Activated CD8-positive, alpha-beta memory T cell treated with anti-CD3 and anti-CD28 coated beads for 1 hour (primary cell): Measurements from ENCODE around the gene HIVEP1.

Experiments used
- DNase-seq, 2 donors: peaks; one replicate each; pipeline ENCODE4 v3.0.0-alpha.2; 2020; ENCODE audit warnings: low read depth in 1 of 2; ENCODE audit errors: extremely low read depth in 1 of 2

The HIVEP1 gene

DNA sequence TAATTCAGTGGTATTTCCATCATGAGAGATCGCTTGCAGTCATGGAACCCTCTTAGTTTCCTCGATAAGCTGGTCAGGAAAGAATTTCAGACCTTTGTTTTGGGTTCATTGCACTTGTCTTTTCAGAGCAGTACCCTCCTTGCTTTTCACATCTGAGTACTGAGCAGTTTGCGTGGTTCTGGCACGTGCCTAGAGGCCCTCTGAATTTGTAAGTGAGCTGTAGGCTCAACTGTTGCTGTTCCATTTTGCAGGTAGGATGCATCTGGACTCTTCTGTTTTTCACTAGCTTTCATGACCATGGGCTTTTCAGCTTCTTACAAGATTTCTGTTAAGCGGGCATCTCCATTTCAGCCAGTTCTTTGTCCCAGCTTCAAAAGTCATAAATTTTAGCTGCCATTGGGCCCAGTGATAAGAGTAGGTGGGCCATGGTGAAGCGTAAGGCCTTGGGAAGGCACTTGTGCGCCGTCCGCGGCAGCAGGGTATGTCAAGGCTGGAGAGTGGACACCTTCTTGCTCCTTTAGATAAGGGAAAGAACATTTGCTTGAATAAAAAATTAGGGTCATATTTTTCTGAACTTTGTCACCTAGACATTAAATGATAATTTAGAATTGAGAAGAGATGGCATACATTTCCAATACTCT is 35.8 kb downstream of the HIVEP1 start:
- DNase-seq, result no peak

DNA sequence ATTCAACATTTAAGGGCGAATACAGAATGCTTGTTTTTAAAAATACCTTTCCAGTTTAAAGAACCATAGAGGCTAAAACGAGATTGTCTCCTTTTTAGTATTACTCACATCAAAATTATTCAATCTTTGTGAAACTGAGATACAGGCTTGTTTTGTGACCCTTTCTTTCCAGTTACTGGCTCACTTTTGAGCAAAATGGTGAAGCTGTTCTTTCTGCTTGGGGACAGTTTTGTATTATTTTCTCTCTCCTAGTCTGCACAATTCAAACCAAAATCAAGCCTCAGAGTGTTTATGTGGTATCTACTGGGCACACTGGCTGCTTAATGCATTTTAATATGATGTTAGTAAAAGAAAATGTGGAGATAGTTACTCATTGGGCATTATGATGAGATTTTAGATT is 36.5 kb downstream of the HIVEP1 start:
- DNase-seq, result no peak

DNA sequence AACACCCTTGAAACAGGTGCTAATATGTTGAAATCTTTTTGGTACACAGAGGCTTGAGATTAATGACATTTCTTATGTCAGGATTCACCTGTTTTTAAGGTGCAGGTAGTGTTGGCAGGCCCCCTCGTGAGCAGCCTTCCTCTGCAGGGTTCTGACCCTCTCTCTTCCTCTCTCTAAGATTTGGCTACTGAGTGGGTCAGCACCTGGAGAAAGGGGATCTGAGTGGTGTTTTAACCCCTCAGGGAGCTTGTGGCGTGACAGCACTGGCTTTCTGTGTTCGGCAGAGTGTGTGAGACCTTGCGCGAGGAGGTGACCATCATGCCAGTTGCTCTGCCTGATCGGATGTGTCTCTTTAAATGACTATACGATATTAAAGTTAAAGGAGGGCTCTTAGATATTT is 37.1 kb downstream of the HIVEP1 start:
- DNase-seq, result no peak

DNA sequence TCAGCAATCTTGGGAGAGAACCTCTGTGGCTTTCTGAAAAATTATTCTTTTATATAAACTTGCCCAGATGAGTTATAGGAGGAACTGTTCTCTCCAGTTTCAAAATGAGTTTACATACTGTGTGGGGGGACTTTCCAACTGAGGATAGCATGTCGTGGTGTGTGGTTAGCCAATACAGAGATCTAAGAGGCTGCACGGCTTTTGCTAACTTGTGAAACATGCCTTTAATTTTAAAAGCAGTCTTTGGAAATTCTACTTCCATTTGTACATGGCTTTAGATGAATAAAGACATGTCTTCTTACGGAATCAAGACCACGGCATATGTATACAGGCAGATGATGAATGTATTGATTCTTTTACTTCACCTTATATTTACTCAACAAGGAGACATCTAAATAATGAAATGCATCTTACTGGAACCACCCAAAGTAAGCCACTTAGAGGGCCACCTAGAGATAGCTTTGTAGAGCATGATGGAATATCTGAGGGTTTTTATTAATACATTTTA is 39.8 kb downstream of the HIVEP1 start:
- DNase-seq, result no peak

DNA sequence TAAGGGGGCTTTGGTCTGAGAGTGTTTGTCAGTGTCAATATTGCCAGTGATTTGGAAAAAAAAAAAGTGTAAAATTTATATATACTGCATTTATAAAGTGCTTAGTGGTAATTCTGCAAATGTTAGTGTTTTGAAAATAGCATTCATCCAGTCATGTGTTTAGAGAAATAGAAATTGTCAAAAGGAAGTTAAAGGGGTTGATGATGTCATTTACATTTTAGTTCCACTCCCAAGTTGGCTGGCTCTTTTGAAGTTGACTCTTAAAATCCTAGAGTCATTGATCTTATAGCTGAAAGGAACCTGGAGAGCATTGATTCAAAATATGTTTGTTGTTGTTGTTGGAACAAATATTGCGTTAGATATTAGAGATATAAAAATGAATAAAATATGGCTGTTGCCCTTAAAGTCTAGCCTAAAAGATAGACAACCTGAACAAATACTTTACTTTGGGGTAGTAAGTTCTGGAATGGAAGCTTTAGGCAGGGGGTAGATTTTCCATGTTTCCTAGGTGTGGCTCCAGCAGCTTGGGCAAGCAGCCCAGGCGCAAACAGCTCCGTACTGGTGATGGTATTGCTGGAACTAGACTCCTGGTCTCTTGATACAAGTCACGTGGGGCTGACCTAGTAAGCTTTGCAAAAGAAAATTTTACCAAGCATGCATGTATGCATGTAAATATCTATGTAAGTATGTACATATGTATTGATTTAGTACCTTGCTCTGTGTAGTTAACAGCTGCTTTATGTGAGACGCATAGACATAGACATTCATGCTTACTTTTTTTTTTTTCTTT is 46.3 kb downstream of the HIVEP1 start:
- DNase-seq, result no peak

DNA sequence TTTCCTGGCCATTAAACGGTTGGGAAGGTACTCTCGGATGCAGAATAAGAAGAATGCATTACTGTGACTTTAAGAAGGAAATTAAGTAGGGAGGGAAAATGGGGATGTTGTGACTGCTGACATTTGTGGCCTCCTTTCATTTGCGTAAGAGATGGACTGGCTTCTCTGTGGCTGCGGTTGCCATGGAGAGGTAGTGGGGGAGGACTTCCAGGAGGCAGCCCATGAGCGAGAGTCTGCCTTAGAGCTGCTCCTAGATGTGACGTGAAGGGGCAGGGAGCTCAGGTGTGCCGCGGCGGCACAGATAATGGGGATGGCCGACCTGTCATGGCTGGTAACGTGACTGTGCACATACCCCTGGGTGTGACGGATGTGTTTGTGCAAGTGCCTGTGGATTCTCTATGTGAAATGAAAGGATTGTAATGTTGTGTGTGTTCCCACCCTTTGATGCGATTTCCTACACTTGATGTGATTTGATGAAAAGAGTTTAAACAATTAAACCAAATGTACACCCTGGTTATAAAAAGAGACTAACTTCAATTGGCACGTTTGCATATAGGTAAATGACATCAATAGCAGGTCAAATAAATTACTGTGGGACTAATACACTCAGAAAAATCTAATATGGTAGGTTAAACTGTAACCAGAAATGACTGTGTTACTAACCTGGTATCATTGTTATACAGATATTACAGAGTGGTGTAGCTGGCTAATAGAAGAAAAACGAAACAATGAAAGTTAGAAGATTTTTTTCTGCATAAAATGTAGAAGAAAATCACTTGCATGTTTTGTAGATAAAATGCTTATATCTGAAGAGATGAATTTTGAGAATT is 48.9 kb downstream of the HIVEP1 start:
- peak; percentile 40 to 63 for DNase-seq

DNA sequence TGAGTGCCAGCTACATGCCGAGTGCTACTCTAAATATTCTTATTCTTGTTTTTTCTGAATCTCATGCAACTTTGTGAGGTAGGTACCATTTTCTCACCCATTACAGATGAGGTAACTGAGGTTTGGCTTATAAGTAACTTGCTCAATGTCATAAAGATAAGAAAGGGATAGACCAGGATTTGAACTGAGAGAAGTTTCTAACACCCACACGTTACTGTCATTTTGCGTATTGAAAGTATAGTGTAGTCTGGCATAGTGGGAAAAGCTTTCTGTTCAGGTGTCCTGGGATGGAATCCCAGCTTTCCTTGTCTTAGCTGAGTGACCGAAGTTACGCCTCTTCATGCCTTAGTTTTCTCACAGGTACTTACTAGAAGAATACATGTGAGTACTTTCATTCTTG is 50.5 kb downstream of the HIVEP1 start:
- no peak for DNase-seq

DNA sequence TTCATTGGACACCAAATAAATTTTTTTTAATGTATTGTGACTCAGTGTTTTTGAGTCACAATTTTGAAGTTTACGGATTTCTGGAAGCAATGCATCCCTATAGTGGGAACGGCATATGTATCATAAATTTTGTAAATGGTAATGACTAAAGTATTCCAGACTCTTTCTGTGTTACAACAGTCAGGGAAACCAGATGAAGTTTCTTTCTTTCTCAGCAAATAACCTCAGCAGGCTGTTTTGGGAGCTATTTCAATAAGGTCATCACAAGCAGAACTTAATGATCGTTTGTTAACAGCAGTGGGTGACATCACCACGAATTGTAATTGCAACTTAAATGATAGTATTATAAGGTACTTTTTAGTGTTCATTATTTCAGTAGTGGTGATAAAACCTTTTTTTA is 52.0 kb downstream of the HIVEP1 start:
- DNase-seq, result no peak

DNA sequence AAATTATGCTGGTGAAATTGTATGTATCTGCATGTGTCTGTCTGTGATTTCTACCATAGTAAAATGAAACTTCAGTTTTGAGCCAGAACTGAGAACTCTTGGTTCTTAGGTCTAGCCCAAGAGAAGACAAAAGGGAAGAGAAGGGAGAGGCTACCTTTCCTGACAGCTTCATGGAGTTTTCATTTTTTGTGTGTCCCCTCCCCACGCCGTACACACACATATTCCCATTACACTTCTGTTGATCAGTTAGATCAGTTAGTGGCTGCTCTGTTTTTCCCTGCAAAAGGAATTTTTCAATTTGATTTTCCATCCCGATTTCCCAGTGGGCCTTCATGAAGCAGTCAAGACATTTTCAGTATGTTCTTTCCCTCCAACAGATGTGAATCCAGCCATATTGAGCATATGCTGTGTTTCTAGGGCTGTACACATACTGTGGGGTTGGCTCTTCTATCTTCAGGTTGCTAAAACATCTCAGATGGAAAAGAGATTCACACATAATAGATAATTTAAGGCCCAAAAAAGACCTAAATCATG is 52.5 kb downstream of the HIVEP1 start:
- DNase-seq, result no peak

DNA sequence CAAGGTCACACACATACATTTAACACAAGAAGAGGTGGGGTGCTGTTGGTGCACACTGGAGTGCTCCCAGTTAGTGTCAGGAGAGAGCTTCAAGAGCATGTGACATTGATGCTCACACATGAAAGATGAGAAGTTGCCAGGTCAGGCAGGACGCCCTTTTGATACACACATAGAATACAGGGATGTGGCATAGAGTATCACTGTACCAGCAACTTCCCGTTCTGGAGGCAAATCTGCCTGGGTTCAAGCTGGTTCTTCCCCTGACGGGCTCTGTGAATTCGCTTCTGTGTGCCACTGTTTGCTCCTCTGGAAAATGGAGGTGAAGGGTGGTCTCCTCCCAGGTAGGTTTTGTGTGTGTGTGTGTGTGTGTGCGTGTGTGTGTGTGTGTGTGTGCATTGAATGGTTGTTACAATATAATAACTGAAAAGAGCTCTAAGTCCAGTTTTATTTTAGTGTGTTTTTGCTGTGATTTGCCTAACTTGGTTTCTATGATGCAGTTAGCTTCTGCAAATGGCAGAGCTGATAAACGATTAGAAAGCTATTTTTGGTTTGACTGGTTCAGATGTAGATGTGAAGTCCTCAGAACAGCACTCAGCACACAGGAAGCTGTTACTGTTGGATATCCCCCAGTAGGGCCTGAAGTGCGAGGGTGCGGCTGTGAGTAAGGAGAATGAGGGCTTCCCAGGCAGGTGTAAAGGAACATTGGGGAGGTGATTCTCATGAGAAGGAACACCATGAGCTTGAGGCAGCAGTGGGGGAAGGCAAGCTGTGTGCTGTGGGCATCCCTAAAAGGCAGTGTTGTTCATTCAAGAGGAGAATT is 53.4 kb downstream of the HIVEP1 start:
- no peak for DNase-seq

DNA sequence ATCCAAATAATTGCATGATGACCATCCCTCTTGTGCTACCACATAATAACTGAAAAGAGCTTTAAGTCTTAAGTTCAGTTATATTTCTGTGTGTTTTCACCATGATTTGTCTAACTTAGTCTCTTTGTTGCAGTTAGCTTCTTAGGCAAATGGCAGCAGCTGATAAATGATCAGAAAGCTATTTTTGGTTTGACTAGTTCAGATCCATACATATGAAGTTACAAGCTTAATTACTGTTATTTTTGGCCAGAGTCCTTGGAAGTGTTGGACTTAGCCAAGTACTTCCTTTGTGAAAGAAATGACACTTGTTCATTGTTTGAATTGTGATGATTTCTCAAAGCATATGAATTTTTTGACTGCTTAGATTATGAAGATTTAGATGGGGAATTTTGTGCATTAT is 54.2 kb downstream of the HIVEP1 start:
- no peak for DNase-seq

DNA sequence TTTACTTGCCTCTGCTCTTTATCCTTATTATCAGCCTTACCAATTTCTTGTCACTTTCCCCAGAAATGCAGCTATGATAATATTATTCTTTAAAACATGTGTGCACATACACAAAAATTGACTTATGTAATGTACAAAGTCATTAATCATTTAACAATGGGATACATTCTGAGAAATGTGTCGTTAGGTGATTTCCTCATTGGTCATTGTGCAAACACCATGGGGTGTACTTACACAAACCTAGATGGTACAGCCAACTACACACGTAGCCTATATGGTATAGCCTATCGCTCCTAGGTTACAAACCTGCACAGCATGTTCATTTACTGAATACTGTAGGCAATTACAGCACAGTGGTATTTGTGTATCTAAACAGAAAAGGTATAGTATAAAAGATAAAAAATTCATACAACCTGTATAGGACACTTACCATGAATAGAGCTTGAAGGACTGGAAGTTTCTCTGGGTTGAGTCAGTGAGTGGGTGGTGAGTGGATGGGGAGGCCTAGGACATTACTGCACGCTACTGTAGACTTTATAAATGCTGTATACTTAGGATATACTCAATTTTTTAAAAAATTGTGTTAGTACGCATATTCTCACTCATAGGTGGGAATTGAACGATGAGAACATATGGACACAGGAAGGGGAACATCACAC is 56.9 kb downstream of the HIVEP1 start:
- no peak for DNase-seq

DNA sequence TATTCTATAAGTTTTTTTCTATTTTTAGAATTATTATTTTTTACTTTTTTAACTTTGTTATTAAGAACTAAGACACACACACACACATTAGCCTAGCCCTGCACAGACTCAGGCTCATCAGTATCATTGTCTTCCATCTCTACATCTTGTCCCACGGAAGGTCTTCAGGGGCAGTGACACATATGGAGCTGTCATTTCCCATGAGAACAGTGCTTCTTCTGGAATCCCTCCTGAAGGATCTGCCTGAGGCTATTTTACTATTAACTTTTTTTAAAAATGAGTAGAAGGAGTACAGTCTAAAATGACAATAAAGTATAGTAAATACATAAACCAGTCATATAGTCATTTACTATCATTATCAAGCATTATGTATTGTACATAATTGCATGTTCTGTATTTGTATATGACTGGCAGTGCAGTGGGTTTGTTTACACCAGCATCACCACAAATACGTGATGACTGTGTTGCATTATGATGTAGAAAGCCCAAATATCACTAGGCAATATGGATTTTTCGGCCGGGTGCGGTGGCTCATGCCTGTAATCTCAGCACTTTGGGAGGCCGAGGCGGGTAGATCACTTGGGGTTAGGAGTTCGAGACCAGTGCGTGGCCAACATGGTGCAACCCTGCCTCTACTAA is 57.9 kb downstream of the HIVEP1 start:
- no peak for DNase-seq

DNA sequence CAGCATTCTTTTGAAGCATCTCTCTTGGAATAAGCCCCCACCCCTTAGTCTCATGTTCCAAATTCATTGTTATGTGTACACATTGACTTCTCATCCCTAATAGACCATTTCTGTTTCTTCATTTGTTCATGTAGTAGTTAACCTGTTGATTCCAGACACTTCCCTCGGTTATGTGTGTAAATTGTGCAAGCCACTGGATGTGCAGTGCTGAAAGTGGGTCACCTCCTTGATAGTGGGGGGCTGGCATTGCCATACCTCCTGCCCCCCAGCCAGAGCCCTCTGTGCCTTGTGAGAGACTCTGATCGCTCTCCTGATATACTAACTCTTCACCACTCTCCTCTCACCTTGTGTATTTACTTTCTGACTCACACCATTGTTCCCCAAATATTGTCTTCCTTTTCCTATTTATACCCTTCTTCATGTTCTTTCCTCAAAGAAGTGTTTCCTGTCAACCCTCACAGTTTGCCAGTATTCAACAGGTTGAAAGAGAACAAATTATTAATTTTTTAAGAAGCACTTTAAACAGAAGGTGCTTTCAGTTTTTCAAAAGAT is 59.0 kb downstream of the HIVEP1 start:
- DNase-seq, result no peak

DNA sequence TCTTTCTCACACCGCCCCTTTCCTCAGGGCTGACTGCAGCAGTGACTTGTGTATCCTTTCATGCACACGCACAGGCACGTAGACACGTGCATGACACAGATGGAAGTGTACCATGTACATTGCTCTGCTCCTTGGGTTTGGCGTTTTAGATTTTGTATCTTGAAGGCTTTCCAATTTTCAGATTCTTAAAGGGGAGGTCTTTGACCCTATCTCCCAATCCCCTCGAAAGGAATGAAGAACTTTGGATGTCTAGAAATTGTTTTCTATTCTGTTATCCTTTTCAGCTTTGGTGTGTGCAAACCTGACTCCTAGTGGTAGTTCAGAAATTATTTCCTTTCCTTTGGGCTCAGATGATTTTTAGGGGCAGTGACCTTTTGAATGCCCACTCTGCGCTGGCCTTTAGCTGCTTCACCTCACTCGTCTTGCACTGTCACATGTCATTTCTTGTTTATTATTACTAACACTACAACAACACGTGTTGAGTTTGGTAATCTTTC is 63.0 kb downstream of the HIVEP1 start:
- DNase-seq, result no peak

DNA sequence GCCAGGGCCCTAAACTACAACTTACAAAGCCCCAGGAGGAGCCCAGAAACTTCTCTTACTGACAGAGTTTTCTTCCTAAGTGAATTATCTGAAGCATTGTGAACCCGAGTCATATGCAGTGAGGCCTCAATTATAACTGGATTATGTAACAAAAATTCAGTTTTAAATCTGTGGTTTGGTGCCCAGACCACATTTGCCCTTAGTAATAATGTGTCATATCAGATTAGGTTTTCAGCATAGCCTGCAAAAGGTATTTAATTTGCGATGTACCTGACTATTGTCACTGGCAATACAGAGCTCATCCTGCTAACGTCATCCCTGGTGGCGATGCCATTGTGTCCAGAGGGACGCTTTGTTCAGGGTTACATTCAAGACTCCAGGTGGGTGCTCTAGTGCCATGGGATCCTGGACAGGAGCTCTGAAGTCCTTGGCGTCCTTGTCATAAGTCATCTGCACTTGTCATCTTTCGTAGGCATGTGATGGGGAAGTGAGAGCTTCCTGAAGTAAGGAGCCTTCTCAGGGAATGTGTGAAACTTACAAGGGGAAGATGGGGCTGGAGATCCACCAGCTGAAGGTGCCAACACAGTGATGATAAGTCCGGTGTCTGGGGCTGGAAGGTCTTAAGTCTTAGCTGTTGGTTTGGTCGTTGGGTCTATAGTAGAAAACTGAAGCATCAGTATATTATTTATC is 65.1 kb downstream of the HIVEP1 start:
- DNase-seq, result no peak

DNA sequence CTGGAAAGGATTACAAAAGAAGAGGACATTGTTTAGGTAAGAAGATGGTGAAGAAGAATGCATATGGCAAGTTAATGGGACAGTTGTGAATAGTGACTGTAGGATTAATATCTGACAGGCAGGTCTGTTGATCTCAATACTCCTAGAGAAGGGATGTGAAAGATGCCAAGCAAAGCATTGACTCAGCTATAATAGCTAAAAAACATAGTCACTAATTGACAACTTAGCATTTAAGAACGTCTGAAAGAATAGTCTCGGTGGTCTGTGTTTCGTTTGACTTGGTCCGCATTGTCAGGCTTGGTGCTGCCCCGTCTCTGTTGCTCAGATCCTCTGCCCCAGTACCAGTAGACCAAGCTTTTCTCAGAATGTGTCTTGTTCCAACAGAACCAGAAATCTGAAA is 65.9 kb downstream of the HIVEP1 start:
- no peak for DNase-seq

DNA sequence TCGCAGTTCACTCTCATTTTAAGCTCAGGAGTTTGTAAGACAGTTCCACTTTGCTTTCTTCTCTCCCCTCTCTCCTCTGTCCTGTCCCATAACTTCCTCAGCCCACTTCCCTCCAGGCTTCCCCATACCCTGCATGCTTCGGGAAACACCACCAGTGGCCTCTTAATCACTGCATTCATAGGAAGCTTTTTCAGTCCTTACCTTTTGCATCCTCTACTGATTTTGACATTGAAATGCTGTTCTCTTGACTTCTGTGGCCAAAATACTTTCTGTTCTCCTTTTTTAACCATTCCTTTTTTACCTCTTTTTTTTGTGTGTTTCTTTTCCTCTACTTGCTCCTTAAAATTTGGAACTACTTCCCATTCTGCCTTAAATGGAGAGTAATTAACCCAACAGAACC is 69.7 kb downstream of the HIVEP1 start:
- no peak for DNase-seq
